Transverse colon (tissue), 4 donors: Measurements from ENCODE around the gene DGKD. TPM values are rescaled to one million over a fixed set of nuclear protein-coding genes. Genes with fewer than 3 reads are reported as not detected.

Experiments
- DNase-seq: peaks from one replicate; pipeline ENCODE4 v3.0.0-alpha.2; 2019
- H3K27ac ChIP-seq, 4 donors: fragments of 200-600 bp; sonication (generic); 2 replicates each; pipeline ENCODE4 v1.5.1; 2016 to 2018; ENCODE audit warnings: inconsistent platforms in 4 of 4
- H3K27me3 ChIP-seq: fragments of 200-600 bp; sonication (generic); 2 replicates; pipeline ENCODE4 v1.5.1; 2017; ENCODE audit warnings: inconsistent platforms
- H3K36me3 ChIP-seq, 4 donors: fragments of 200-600 bp; sonication (generic); 2 replicates each; pipeline ENCODE4 v1.5.1; 2017 to 2019; ENCODE audit warnings: inconsistent platforms in 4 of 4
- H3K4me1 ChIP-seq, 4 donors: fragments of 200-600 bp; sonication (generic); 2 replicates each; pipeline ENCODE4 v1.5.1; 2017 to 2020; ENCODE audit warnings: inconsistent platforms in 4 of 4
- H3K4me3 ChIP-seq, 4 donors: fragments of 200-600 bp; sonication (generic); 1 replicate in 1 of 4; 2 replicates in 3 of 4; pipeline versions ENCODE4 v1.5.1 to v1.6.1; 2017 to 2019; ENCODE audit warnings: inconsistent platforms in 4 of 4
- H3K9me3 ChIP-seq, 2 donors: fragments of 200-600 bp; sonication (generic); 2 replicates each; pipeline ENCODE4 v1.5.1; 2017 to 2019; ENCODE audit warnings: inconsistent platforms in 2 of 2
- EP300 ChIP-seq: sonication (generic); formaldehyde crosslinking; IDR thresholded peaks from one replicate; pipeline ENCODE4 v1.6.1; 2017; ENCODE audit warnings: antibody characterized with exemption, low read depth
- POLR2A ChIP-seq: fragments of 450-650 bp; IDR thresholded peaks from one replicate; pipeline ENCODE4 v1.6.1; 2016; ENCODE audit warnings: antibody characterized with exemption, mild to moderate bottlenecking, moderate library complexity
- POLR2AphosphoS5 ChIP-seq, 3 donors: sonication (generic); formaldehyde crosslinking; IDR thresholded peaks; one replicate each; pipeline ENCODE4 v1.6.1; 2016; ENCODE audit warnings: antibody characterized with exemption in 3 of 3
- WGBS, 2 donors: methylation state at CpG; one replicate each; pipeline ENCODE4 v1.1.5; 2018; ENCODE audit warnings: low coverage in 1 of 2; 5-methylcytosine and 5-hydroxymethylcytosine counted together
- in situ Hi-C, 4 donors: fragments of 200-750 bp; cut with MboI; loops; one replicate each; pipeline versions ENCODE4 v1.15.0 to v1.15.1; 2017; ENCODE audit warnings: low sequenced_read_pairs in 3 of 4, low pct_ligation_motif_present in 1 of 4, low pct_unique_long_range_greater_than_20kb in 1 of 4
- intact Hi-C: fragments of 100-400 bp; cut with DNase I; formaldehyde crosslinking; loops from one replicate; pipeline ENCODE4 v1.15.1; 2023; ENCODE audit warnings: low total_unique reads
- total RNA-seq, 4 donors: library from RNA; depleted of rRNA; stranded (reverse); fragments of >200 nt; gene quantifications; one replicate each; pipeline ENCODE4 v1.1.0, GENCODE V29; 2016
- TF ChIP-seq, protein P1 (sequence below), 5 experiments: fragments of 200-600 bp in 3 of 5; fragments of 450-650 bp in 2 of 5; sonication (generic) in 3 of 5; IDR thresholded peaks; 1 replicate in 2 of 5; 2 replicates in 3 of 5; pipeline ENCODE4 v1.5.1; 2016 to 2017; ENCODE audit warnings: antibody characterized with exemption in 5 of 5, inconsistent platforms in 3 of 5, mild to moderate bottlenecking in 2 of 5, moderate library complexity in 1 of 5

The DGKD gene
- total RNA-seq, 4 donors from 2014 or later = 55.7 to 166 (median 91.5) TPM

- Histone ChIP-seq H3K4me3 (no peak overlapping the region), H3K27me3 (no peaks in the 10 kb centered on the region), H3K4me1 (peaks cover 0 to 27% (median 9%) of the 10 kb centered on the region in 4 donors), H3K27ac (no peak overlapping the region), H3K9me3 (no peaks in the 10 kb centered on the region), H3K36me3 (no peaks in the 10 kb centered on the region)
- intact Hi-C loops (no loop called here), in situ Hi-C loops (no loop called here)
- DNase-seq = no peak
- TF ChIP-seq POLR2AphosphoS5 (IDR thresholded peaks at IDR 0.05) = no peak
- no peak for TF ChIP-seq POLR2A
- TF ChIP-seq EP300 = no peak
- TF ChIP-seq, protein P1, sequence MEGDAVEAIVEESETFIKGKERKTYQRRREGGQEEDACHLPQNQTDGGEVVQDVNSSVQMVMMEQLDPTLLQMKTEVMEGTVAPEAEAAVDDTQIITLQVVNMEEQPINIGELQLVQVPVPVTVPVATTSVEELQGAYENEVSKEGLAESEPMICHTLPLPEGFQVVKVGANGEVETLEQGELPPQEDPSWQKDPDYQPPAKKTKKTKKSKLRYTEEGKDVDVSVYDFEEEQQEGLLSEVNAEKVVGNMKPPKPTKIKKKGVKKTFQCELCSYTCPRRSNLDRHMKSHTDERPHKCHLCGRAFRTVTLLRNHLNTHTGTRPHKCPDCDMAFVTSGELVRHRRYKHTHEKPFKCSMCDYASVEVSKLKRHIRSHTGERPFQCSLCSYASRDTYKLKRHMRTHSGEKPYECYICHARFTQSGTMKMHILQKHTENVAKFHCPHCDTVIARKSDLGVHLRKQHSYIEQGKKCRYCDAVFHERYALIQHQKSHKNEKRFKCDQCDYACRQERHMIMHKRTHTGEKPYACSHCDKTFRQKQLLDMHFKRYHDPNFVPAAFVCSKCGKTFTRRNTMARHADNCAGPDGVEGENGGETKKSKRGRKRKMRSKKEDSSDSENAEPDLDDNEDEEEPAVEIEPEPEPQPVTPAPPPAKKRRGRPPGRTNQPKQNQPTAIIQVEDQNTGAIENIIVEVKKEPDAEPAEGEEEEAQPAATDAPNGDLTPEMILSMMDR (IDR thresholded peaks at IDR 0.05) = no peak
- WGBS, 2 donors = 82 to 85% methylated on average over 3 of the region's 3 CpGs
These were observed 15.4 kb upstream of the DGKD start for GRCh38 chr2:233338812-233339368.

DNA sequence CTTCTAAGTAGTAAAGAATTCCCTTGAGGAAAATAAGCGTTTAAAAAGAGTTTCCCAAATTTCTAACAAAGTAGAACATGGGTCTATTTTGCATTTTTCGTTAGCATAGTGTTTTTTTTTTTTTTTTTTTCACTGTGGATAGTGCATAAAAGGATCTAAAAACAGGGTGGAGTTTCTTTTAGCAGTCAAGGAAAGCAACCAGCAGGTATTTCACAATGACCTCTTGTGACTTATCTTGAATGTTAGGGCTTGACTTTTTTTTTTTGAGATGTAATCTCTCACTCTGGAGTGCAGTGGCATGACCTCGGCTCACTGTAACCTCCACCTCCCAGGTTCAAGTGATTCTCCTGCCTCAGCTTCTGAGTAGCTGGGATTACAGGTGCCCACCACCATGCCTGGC is 14.9 kb upstream of the DGKD start:
- in situ Hi-C loops (no loop called here), intact Hi-C loops (no loop called here)
- Histone ChIP-seq H3K4me3 (no peak overlapping the region), H3K27ac (no peak overlapping the region), H3K4me1 (peaks cover 0 to 27% (median 9%) of the 10 kb centered on the region in 4 donors), H3K27me3 (no peaks in the 10 kb centered on the region), H3K9me3 (no peaks in the 10 kb centered on the region), H3K36me3 (no peaks in the 10 kb centered on the region)
- 24 to 27% methylated on average over 3 of the region's 3 CpGs for WGBS, 2 donors
- no peak for TF ChIP-seq EP300
- TF ChIP-seq, protein P1 (IDR thresholded peaks at IDR 0.05) = no peak
- TF ChIP-seq POLR2A = no peak
- TF ChIP-seq POLR2AphosphoS5 (IDR thresholded peaks at IDR 0.05) = no peak
- DNase-seq = no peak

GRCh38 chr2:233341296-233341695 is 13.0 kb upstream of the DGKD start:
- Histone ChIP-seq H3K4me1 (peaks cover 0 to 23% (median 6%) of the 10 kb centered on the region in 4 donors), H3K27me3 (no peaks in the 10 kb centered on the region), H3K9me3 (no peaks in the 10 kb centered on the region), H3K36me3 (no peaks in the 10 kb centered on the region), H3K4me3 (no peak overlapping the region), H3K27ac (no peak overlapping the region)
- TF ChIP-seq, protein P1 (IDR thresholded peaks at IDR 0.05) = no peak
- TF ChIP-seq POLR2AphosphoS5 (IDR thresholded peaks at IDR 0.05) = no peak
- TF ChIP-seq POLR2A = no peak
- no peak for TF ChIP-seq EP300
- DNase-seq = no peak
- in situ Hi-C loops (no loop called here), intact Hi-C loops (no loop called here)
- 94 to 98% methylated on average over 2 to 3 of the region's 3 CpGs for whole genome bisulfite sequencing, 2 donors

DNA sequence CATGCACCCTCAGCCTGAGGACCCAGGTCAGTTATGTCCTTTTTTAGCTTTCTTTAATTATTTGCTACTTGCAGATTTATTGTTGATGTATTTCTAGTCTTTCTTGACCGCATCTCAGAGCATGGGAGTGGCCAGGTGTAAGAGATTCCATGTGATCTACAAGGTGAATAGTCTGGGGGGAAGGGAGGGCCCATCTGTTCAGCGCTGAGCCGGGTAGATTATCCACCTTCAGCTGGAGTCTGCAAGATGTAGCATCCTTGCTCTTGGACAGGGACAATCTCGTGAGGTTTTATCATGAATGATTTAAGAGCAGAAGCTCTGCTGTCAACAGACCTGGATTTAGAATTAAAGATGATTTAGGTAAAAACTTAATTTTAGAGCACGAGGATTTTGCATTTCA is 12.0 kb upstream of the DGKD start:
- no peaks in the 10 kb centered on the region for H3K36me3 ChIP-seq
- WGBS, 2 donors = 84 to 87% methylated on average over 5 of the region's 5 CpGs
- TF ChIP-seq EP300 (no peak), POLR2A (no peak), POLR2AphosphoS5 (IDR thresholded peaks at IDR 0.05) (no peak)
- TF ChIP-seq, protein P1 (IDR thresholded peaks at IDR 0.05) = no peak
- in situ Hi-C loops (no loop called here), intact Hi-C loops (no loop called here)
- H3K4me3 ChIP-seq = no peak overlapping the region
- H3K4me1 ChIP-seq = peaks cover 0 to 15% (median 4%) of the 10 kb centered on the region in 4 donors
- H3K27me3 ChIP-seq = no peaks in the 10 kb centered on the region
- no peaks in the 10 kb centered on the region for H3K9me3 ChIP-seq
- no peak for DNase-seq
- H3K27ac ChIP-seq = no peak overlapping the region
